Measurements from ENCODE around the gene SENP1. TPM values are rescaled to one million over a fixed set of nuclear protein-coding genes. Genes with fewer than 3 reads are reported as not detected.

The SENP1 gene
- total and polyA plus RNA-seq, 4 donors = 3.5 to 30.8 (median 12.9) TPM

DNA sequence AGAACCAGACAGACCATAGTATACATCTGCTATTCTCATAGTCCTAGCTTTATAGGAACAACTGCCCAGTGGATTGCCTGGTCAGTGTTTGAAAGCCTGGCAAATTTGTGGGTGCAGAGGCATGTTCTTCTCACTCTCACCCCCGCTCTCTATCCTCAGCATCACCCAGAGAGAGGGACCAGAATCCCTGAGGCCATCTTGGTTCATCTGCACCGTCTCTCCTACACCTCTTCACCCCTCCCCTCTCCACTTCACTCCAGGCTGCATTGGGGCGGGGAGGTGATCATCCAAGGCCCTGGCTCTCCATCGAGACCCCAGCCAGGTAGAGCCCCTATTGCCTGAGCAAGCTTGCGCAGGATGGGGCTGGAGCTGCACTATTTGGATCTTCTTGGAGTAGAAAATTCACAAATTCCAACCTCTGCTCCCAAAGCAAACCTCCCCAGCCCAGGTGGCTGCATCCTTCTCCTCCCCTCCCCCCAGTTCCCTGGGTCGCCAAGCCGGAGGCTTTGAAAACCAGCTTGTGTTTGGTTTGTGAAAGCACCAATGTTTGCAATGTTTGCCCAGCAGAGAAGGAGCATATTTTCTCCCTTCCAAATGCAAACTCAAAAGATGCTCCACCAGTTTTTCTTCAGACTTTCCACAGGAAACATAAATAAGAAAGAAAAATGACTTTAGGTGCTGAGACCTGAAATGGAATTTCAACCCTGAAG lies 83.0 kb downstream of the SENP1 start:
- DNase-seq = peak in 2 of 3 donors; percentile 40 to 58
- TF ChIP-seq CTCF (IDR thresholded peaks at IDR 0.05; ENCODE audit: control extremely low read depth, extremely low read depth) = no peak
- H3K27ac ChIP-seq (ENCODE audit: low read depth in 1 of 2, low read length in 1 of 2) = no peak overlapping the region
- no peak overlapping the region for H3K4me3 ChIP-seq
- ATAC-seq (ENCODE audit: insufficient read depth, low FRiP score) = no peak
- peaks cover 0 to 28% (median 6%) of the 10 kb centered on the region in 5 donors for H3K4me1 ChIP-seq (ENCODE audit: control insufficient read depth in 5 of 5, insufficient read depth in 5 of 5, low read length in 5 of 5)
- H3K9ac ChIP-seq (ENCODE audit: insufficient read depth in 1 of 2, low read length in 2 of 2) = no peak overlapping the region
- H3K27me3 ChIP-seq (ENCODE audit: control insufficient read depth in 3 of 3, insufficient read depth in 3 of 3, low read length in 2 of 3) = peaks cover 0 to 3% (median 0%) of the 10 kb centered on the region in 3 donors
- H3K9me3 ChIP-seq (ENCODE audit: control insufficient read depth in 4 of 4, insufficient read depth in 3 of 4, low read length in 3 of 4) = no peaks in the 10 kb centered on the region
- WGBS, 2 donors = 67 to 85% methylated on average over 7 of the region's 7 CpGs
- no peaks in the 10 kb centered on the region for H3K36me3 ChIP-seq (ENCODE audit: control insufficient read depth in 4 of 4, insufficient read depth in 4 of 4, low read length in 4 of 4)

DNA sequence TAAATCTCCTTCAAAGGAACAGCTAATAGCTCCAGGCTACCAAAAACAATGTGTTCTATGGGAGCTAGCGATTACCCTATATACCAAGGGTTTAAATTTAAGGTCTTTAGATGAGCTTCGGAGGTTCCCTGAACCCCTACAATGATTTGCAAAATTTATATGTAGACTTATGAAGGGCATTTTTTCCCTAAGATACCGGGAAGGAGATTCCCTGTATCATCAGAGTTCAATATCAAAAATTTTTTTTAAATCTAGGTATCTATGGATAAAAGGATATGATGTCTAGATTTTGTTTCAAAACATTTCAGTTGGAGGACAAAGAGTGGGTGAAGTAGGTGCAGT lies 83.7 kb downstream of the SENP1 start:
- Histone ChIP-seq H3K27ac (ENCODE audit: low read depth in 1 of 2, low read length in 1 of 2) (no peak overlapping the region), H3K9me3 (ENCODE audit: control insufficient read depth in 4 of 4, insufficient read depth in 3 of 4, low read length in 3 of 4) (no peaks in the 10 kb centered on the region), H3K4me1 (ENCODE audit: control insufficient read depth in 5 of 5, insufficient read depth in 5 of 5, low read length in 5 of 5) (peaks cover 0 to 23% (median 6%) of the 10 kb centered on the region in 5 donors), H3K36me3 (ENCODE audit: control insufficient read depth in 4 of 4, insufficient read depth in 4 of 4, low read length in 4 of 4) (no peaks in the 10 kb centered on the region), H3K4me3 (no peak overlapping the region), H3K27me3 (ENCODE audit: control insufficient read depth in 3 of 3, insufficient read depth in 3 of 3, low read length in 2 of 3) (peaks cover 0 to 3% (median 0%) of the 10 kb centered on the region in 3 donors), H3K9ac (ENCODE audit: insufficient read depth in 1 of 2, low read length in 2 of 2) (no peak overlapping the region)
- ATAC-seq (ENCODE audit: insufficient read depth, low FRiP score) = no peak
- TF ChIP-seq CTCF (IDR thresholded peaks at IDR 0.05; ENCODE audit: control extremely low read depth, extremely low read depth) = no peak
- DNase-seq = no peak
- WGBS, 2 donors = 62 to 81% methylated on average over 3 of the region's 3 CpGs

DNA sequence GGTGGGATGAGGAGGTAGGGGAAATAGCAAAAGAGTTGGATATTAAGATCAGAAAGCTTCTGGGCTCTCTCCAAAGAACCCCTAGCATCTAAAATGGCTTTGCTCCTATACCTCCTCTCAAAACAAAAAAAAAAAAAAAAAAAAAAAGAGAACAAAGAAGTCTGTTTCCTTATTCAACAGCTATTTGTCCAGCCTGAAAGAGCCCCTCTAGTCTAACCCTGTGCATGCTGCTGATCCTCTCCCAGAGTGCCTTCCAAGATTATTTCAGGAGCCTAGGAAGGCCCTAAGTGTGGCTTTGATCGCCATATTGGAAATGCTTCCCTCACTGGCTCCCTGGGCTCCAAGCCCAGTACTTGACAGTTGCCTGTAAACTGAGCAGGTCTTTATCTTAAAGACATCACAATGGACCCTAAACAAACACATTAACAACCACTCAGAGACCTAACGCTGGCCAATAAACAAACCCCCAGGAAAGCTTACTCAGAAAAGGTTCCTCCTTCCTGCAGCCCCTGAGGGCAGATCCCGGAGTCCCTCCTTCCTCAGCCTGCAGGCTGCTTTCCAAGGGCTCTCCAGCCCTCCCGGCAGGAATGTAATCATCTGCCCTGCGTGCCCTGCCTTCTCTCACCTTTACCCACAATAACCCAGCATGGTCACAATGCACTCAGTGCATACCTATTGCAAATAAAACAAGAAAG lies 84.2 kb downstream of the SENP1 start:
- WGBS, 2 donors = 33 to 62% methylated on average over 5 of the region's 5 CpGs

More for the DNA sequence above, 84.2 kb downstream of the SENP1 start:
- Histone ChIP-seq H3K4me1 (ENCODE audit: control insufficient read depth in 5 of 5, insufficient read depth in 5 of 5, low read length in 5 of 5) (peaks cover 0 to 23% (median 6%) of the 10 kb centered on the region in 5 donors), H3K27me3 (ENCODE audit: control insufficient read depth in 3 of 3, insufficient read depth in 3 of 3, low read length in 2 of 3) (peaks cover 0 to 3% (median 0%) of the 10 kb centered on the region in 3 donors), H3K36me3 (ENCODE audit: control insufficient read depth in 4 of 4, insufficient read depth in 4 of 4, low read length in 4 of 4) (no peaks in the 10 kb centered on the region), H3K9me3 (ENCODE audit: control insufficient read depth in 4 of 4, insufficient read depth in 3 of 4, low read length in 3 of 4) (no peaks in the 10 kb centered on the region), H3K4me3 (no peak overlapping the region), H3K9ac (ENCODE audit: insufficient read depth in 1 of 2, low read length in 2 of 2) (no peak overlapping the region), H3K27ac (ENCODE audit: low read depth in 1 of 2, low read length in 1 of 2) (no peak overlapping the region)
- DNase-seq (peak; percentile 82 to 93 (median 92)), ATAC-seq (ENCODE audit: insufficient read depth, low FRiP score) (peak; percentile 41)
- no peak for TF ChIP-seq CTCF (IDR thresholded peaks at IDR 0.05; ENCODE audit: control extremely low read depth, extremely low read depth)
